ENCODE results near the gene GLIS2.
A peak's percentile ranks its signal among the peaks of the same experiment; 100 is the strongest.

GLIS2 gene

DNA sequence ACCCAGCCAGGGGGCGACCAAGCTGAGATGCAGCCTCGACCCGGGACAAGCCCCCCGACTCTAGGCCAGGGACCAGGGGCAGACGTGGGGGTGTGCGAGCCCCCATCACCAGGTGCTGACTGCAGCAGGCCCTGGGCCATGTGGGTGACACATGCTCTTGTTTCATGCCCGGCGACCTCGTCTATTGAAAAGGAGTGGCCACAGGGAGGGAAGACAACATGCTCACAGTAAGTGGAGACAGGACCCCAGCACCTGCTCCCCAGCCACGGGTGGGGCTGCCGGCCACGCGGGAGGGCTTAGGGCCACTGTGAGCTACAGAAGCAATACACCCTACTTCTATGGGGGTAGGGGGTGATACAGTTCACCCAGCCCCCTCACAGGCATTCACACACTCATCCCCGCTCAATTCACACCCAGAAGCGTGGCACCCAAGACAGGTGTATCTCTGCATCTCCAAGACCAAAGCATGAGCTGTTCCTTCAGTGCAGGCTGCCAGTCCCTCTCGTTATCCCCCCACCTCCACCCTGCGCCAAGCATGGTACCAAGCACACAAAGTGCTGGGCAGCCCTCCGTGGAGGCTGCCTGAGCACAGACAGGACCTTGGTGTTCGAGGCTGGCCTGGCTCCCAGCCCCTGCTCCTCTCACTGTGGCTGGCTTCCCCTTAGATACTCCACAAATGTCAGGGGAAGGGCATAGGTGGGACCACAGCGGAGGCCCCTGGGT lies 69.4 kb downstream of the GLIS2 start:
- H3K36me3 ChIP-seq (ENCODE audit: control insufficient read depth in 2 of 2, insufficient read depth in 1 of 2, low read length in 2 of 2) = peaks cover 0 to 58% of the 10 kb centered on the region in 2 experiments; a peak in 1 of 3 replicates
- H3K4me3 ChIP-seq (ENCODE audit: low read depth, low read length) = no peak overlapping the region
- no peaks in the 10 kb centered on the region for H3K9me3 ChIP-seq (ENCODE audit: control insufficient read depth, insufficient read depth, low read depth, low read length)
- no peak overlapping the region for H3K27ac ChIP-seq (ENCODE audit: extremely low read depth, low read depth, low read length)
- ChIA-PET POLR2A (no interaction called here), CTCF (interaction anchor here (2.3 kb wide), 1 partner anchor 17 kb away, joined by 6 read pairs; no protein-coding TSS in a partner anchor)
- TF ChIP-seq KLF1 (tag by site-specific recombination; IDR thresholded peaks at IDR 0.05) (peak; percentile 64), ZNF473 (tag by site-specific recombination; IDR thresholded peaks at IDR 0.05) (no peak), ZSCAN30 (tag by site-specific recombination; IDR thresholded peaks at IDR 0.05) (no peak), ZNF114 (tag by site-specific recombination; IDR thresholded peaks at IDR 0.05) (no peak), ZNF404 (tag by site-specific recombination; IDR thresholded peaks at IDR 0.05) (no peak), ZNF302 (tag by site-specific recombination; IDR thresholded peaks at IDR 0.05; ENCODE audit: low read depth) (no peak), ZNF146 (tag by site-specific recombination; IDR thresholded peaks at IDR 0.05) (no peak), ZNF560 (tag by site-specific recombination; IDR thresholded peaks at IDR 0.05; ENCODE audit: borderline replicate concordance) (no peak), CTCF (tag by site-specific recombination; IDR thresholded peaks at IDR 0.05) (no peak), ZNF830 (tag by site-specific recombination; IDR thresholded peaks at IDR 0.05; ENCODE audit: low read depth) (no peak), OVOL3 (tag by site-specific recombination; IDR thresholded peaks at IDR 0.05) (no peak), GLIS2 (tag by site-specific recombination; IDR thresholded peaks at IDR 0.05) (0 out of 2 replicates have a peak, but pooled peaks have one; percentile 30), GLIS1 (tag by site-specific recombination; IDR thresholded peaks at IDR 0.05) (no peak), ZNF510 (tag by site-specific recombination; IDR thresholded peaks at IDR 0.05; ENCODE audit: insufficient replicate concordance) (no peak), KLF10 (tag by site-specific recombination; IDR thresholded peaks at IDR 0.05) (no peak), ZNF626 (tag by site-specific recombination; IDR thresholded peaks at IDR 0.05) (no peak), ZNF621 (tag by site-specific recombination; IDR thresholded peaks at IDR 0.05) (no peak)
- TF ChIP-seq, protein P1, sequence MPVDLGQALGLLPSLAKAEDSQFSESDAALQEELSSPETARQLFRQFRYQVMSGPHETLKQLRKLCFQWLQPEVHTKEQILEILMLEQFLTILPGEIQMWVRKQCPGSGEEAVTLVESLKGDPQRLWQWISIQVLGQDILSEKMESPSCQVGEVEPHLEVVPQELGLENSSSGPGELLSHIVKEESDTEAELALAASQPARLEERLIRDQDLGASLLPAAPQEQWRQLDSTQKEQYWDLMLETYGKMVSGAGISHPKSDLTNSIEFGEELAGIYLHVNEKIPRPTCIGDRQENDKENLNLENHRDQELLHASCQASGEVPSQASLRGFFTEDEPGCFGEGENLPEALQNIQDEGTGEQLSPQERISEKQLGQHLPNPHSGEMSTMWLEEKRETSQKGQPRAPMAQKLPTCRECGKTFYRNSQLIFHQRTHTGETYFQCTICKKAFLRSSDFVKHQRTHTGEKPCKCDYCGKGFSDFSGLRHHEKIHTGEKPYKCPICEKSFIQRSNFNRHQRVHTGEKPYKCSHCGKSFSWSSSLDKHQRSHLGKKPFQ (tag by site-specific recombination; IDR thresholded peaks at IDR 0.05) = peak; percentile 31; the same call in 1 of the 2 replicates
- TF ChIP-seq, protein P2, sequence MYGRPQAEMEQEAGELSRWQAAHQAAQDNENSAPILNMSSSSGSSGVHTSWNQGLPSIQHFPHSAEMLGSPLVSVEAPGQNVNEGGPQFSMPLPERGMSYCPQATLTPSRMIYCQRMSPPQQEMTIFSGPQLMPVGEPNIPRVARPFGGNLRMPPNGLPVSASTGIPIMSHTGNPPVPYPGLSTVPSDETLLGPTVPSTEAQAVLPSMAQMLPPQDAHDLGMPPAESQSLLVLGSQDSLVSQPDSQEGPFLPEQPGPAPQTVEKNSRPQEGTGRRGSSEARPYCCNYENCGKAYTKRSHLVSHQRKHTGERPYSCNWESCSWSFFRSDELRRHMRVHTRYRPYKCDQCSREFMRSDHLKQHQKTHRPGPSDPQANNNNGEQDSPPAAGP (tag by site-specific recombination; IDR thresholded peaks at IDR 0.05) = peak; percentile 21; the same call in 1 of the 2 replicates
- H3K4me1 ChIP-seq (ENCODE audit: control insufficient read depth, insufficient read depth, low read length) = no peaks in the 10 kb centered on the region

DNA sequence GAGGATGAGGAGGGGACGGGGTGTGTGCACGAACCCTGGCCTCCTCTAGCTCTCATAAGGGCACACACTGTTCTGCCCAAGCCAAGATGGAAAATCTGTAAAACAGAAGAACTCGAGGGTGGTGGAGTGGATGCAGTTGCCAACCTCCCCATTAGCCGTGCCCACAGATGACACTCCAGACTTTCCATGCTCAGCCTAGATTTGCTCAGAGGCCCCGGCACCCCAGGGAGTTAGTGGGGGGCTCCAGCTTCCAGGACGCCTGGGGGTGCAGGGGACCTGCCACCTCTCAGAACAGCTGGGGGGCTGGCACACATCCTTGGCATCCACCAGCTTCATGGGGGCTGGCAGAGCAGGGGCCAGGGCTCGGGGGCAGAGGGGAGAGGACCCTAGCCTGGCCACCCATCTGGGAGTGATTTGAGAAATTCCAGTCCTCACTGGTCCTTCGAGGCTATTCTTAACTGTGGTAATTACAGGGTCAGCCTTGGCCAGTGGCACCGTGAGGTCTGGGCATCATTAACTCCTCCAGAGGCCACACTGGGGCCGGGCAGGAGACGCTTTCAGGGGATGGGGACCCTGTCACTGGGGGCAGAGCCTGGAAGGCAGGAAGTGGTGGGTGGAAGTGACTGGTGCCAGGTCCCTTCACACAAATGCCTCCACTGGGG lies 70.1 kb downstream of the GLIS2 start:
- Histone ChIP-seq H3K4me3 (ENCODE audit: low read depth, low read length) (no peak overlapping the region), H3K27ac (ENCODE audit: extremely low read depth, low read depth, low read length) (no peak overlapping the region), H3K4me1 (ENCODE audit: control insufficient read depth, insufficient read depth, low read length) (no peaks in the 10 kb centered on the region), H3K36me3 (ENCODE audit: control insufficient read depth in 2 of 2, insufficient read depth in 1 of 2, low read length in 2 of 2) (peaks cover 0 to 60% of the 10 kb centered on the region in 2 experiments; a peak in 1 of 3 replicates), H3K9me3 (ENCODE audit: control insufficient read depth, insufficient read depth, low read depth, low read length) (no peaks in the 10 kb centered on the region)
- ChIA-PET CTCF (interaction anchor here (1.3 to 2.3 kb wide), 2 partner anchors 8 to 16 kb away, joined by 5 to 6 read pairs; no protein-coding TSS in a partner anchor), POLR2A (no interaction called here)
- 0 out of 2 replicates have a peak, but pooled peaks have one; percentile 21 for TF ChIP-seq ZFHX2 (tag by site-specific recombination; conservative IDR thresholded peaks at IDR 0.05)
- TF ChIP-seq MEIS1 (CRISPR knock-in tag; IDR thresholded peaks at IDR 0.05; ENCODE audit: borderline replicate concordance) = no peak
- 0 out of 2 replicates have a peak, but pooled peaks have one; percentile 26 for TF ChIP-seq GLIS2 (tag by site-specific recombination; IDR thresholded peaks at IDR 0.05)
